Naive thymus-derived CD4-positive, alpha-beta T cell (primary cell): ENCODE measurements around the gene TAS1R1. TPM values are rescaled to one million over a fixed set of nuclear protein-coding genes. Genes with fewer than 3 reads are reported as not detected.

ENCODE experiments used
- ATAC-seq: fragments of 150-1000 bp; cut with Tn5 transposase; 2 replicates; pipeline ENCODE4 v1.10.0; 2021; ENCODE audit warnings: mild to moderate bottlenecking, moderate library complexity
- CTCF ChIA-PET: fragments of 350-600 bp; sonication (Branson Sonifier 250); formaldehyde crosslinking; loops from one replicate; lab custom pipeline; 2021; ENCODE audit warnings: antibody characterized with exemption; lab: Charles Lee
- POLR2A ChIA-PET: fragments of 350-600 bp; sonication (Branson Sonifier 250); formaldehyde crosslinking; loops from one replicate; lab custom pipeline; 2021; ENCODE audit warnings: antibody characterized with exemption, inconsistent platforms; lab: Charles Lee
- DNase-seq, 9 donors: peaks; one replicate each; pipeline versions ENCODE4 v3.0.0 to v3.0.0-alpha.2; 2020 to 2022; ENCODE audit warnings: mixed read lengths in 1 of 9
- H3K27ac ChIP-seq: one replicate; pipeline ENCODE4 v1.7.0; 2013; ENCODE audit warnings: mild to moderate bottlenecking, low read depth, low read length, moderate library complexity
- H3K27me3 ChIP-seq, 2 donors: one replicate each; pipeline ENCODE4 v1.7.0; 2013; ENCODE audit warnings: low read length in 2 of 2, mild to moderate bottlenecking in 2 of 2, moderate library complexity in 2 of 2; ENCODE audit not compliant: control insufficient read depth in 2 of 2, insufficient read depth in 2 of 2
- H3K36me3 ChIP-seq, 3 experiments: 1 replicate in 2 of 3; 2 replicates in 1 of 3; pipeline ENCODE4 v1.7.0; 2013; ENCODE audit warnings: low read length in 3 of 3, mild to moderate bottlenecking in 3 of 3, moderate library complexity in 1 of 3; ENCODE audit not compliant: insufficient read depth in 3 of 3, control insufficient read depth in 2 of 3
- H3K4me1 ChIP-seq, 2 donors: one replicate each; pipeline ENCODE4 v1.7.0; 2013; ENCODE audit warnings: low read length in 2 of 2, mild to moderate bottlenecking in 2 of 2, moderate library complexity in 1 of 2; ENCODE audit not compliant: control insufficient read depth in 2 of 2, insufficient read depth in 2 of 2
- H3K4me3 ChIP-seq: 2 replicates; pipeline ENCODE4 v1.7.0; 2013; ENCODE audit warnings: mild to moderate bottlenecking, low read length
- H3K9me3 ChIP-seq, 3 experiments: 1 replicate in 2 of 3; 2 replicates in 1 of 3; pipeline ENCODE4 v1.7.0; 2013; ENCODE audit warnings: low read length in 3 of 3; ENCODE audit not compliant: control insufficient read depth in 2 of 3
- H3K27ac Mint-ChIP-seq, 9 donors: one replicate each; pipeline ENCODE4 v1.8.0; 2020 to 2022; ENCODE audit warnings: mixed read lengths in 9 of 9, mild to moderate bottlenecking in 8 of 9, moderate library complexity in 5 of 9, inconsistent platforms in 2 of 9
- H3K27me3 Mint-ChIP-seq, 5 donors: one replicate each; pipeline ENCODE4 v1.8.0; 2021 to 2022; ENCODE audit warnings: mixed read lengths in 5 of 5, mild to moderate bottlenecking in 1 of 5
- H3K36me3 Mint-ChIP-seq, 5 donors: one replicate each; pipeline ENCODE4 v1.8.0; 2020 to 2022; ENCODE audit warnings: mixed read lengths in 5 of 5, mild to moderate bottlenecking in 3 of 5, inconsistent platforms in 1 of 5
- H3K4me1 Mint-ChIP-seq, 7 donors: one replicate each; pipeline ENCODE4 v1.8.0; 2020 to 2022; ENCODE audit warnings: mixed read lengths in 7 of 7, mild to moderate bottlenecking in 3 of 7, inconsistent platforms in 1 of 7
- H3K4me3 Mint-ChIP-seq, 10 donors: one replicate each; pipeline ENCODE4 v1.8.0; 2020 to 2022; ENCODE audit warnings: mild to moderate bottlenecking in 10 of 10, mixed read lengths in 10 of 10, moderate library complexity in 6 of 10, inconsistent platforms in 2 of 10
- H3K9me3 Mint-ChIP-seq, 11 donors: one replicate each; pipeline ENCODE4 v1.8.0; 2020 to 2022; ENCODE audit warnings: mixed read lengths in 11 of 11, mild to moderate bottlenecking in 4 of 11, inconsistent platforms in 1 of 11, moderate library complexity in 1 of 11
- intact Hi-C, 2 donors: fragments of 100-400 bp; cut with micrococcal nuclease; formaldehyde crosslinking; loops; one replicate each; pipeline ENCODE4 v1.15.1; 2023
- polyA plus RNA-seq, 2 donors: library from polyadenylated mRNA; unstranded; fragments of 300-500 nt; fragmentation: Illumina TruSeq; gene quantifications; one replicate each; pipeline ENCODE4 v1.2.3, GENCODE V29; 2021
- total RNA-seq, 6 experiments: library from RNA in 5 of 6; stranded (reverse) in 5 of 6; gene quantifications; 1 replicate in 5 of 6; 2 replicates in 1 of 6; pipeline ENCODE4 v1.2.3 and lab custom pipeline; 2021 to 2026

Gene TAS1R1
- total and polyA plus RNA-seq, 7 experiments from 2014 or later, result not detected

DNA sequence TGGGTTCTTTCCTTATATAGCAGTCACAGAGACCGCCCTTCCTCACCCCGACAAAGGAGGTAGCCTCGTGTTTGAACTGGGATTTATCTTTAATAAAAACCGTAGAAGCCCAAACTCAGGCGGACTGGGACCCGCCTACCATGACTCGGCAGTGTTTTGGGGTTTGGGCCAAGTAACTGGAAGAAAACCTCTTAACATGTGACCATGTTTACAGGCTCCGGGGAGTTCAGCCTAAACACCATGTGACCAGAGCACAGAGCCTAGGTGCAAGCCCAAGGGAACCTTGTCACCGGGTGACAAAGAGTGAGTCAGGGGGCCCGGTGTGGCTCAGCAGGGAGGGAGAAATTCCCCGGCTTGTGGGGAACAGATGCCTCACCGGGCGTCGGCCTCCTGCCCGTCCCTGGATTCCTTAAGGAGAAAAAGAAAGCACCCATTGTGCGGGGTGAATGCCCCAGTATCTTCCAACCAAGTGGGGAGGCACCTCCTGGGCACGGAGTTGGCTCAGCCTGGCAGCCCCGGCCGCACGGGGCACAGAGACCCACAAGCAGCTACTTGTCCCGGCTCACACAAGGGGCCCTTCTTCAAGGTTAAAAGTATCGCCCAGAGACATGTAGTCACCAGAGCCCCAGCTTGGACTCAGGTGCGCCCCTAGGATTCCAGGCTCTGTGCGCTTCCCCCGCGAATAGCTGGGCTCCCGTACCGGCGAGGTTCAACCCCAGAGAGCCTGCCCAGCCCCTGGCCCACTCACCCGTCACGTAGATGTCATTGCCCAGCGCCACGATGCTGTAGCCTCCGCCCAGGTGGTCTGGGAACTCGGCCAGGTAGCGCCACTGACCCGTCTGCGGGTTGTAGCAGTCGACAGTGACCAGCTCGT, 46.2 kb downstream of the TAS1R1 start:
- Histone ChIP-seq H3K9me3 (no peaks in the 10 kb centered on the region), H3K27ac (peak overlapping the region; percentile 94), H3K4me3 (peak overlapping the region; percentile 98), H3K4me1 (peaks cover 37 to 43% of the 10 kb centered on the region in 2 donors), H3K27me3 (no peaks in the 10 kb centered on the region), H3K36me3 (peaks cover 0 to 31% (median 16%) of the 10 kb centered on the region in 3 experiments)
- Mint-ChIP-seq H3K27me3 (no peaks in the 10 kb centered on the region), H3K27ac (peak overlapping the region; percentile 88 to 97 (median 93)), H3K4me1 (peaks cover 13 to 53% (median 42%) of the 10 kb centered on the region in 7 donors), H3K4me3 (peak overlapping the region; percentile 89 to 99 (median 96)), H3K36me3 (peaks cover 0 to 10% (median 0%) of the 10 kb centered on the region in 5 donors), H3K9me3 (peaks cover 0 to 2% (median 0%) of the 10 kb centered on the region in 11 donors)
- POLR2A ChIA-PET, result interaction anchor here (0.6 to 15.1 kb wide), 25 partner anchors 7 to 402 kb away, joined by 3 to 246 read pairs (median 4); partner anchors contain the start of genes NOL9, PHF13, PLEKHG5 and TAS1R1
- DNase-seq, result peak in 7 of 9 donors; percentile 37 to 78 (median 57)
- intact Hi-C loops, result loop anchor here (1.0 to 5.0 kb wide), 9 partner anchors 21 to 609 kb away; partner anchors contain the start of genes NPHP4 (in 2 of the 2), ACOT7 (in 1 of the 2), CAMTA1 (in 1 of the 2) and ICMT (in 1 of the 2)
- CTCF ChIA-PET, result interaction anchor here (0.7 to 3.6 kb wide), 6 partner anchors 11 to 111 kb away, joined by 3 to 17 read pairs (median 4); partner anchors contain the start of genes NOL9, PLEKHG5, TAS1R1 and THAP3
- peak; percentile 58 for ATAC-seq

DNA sequence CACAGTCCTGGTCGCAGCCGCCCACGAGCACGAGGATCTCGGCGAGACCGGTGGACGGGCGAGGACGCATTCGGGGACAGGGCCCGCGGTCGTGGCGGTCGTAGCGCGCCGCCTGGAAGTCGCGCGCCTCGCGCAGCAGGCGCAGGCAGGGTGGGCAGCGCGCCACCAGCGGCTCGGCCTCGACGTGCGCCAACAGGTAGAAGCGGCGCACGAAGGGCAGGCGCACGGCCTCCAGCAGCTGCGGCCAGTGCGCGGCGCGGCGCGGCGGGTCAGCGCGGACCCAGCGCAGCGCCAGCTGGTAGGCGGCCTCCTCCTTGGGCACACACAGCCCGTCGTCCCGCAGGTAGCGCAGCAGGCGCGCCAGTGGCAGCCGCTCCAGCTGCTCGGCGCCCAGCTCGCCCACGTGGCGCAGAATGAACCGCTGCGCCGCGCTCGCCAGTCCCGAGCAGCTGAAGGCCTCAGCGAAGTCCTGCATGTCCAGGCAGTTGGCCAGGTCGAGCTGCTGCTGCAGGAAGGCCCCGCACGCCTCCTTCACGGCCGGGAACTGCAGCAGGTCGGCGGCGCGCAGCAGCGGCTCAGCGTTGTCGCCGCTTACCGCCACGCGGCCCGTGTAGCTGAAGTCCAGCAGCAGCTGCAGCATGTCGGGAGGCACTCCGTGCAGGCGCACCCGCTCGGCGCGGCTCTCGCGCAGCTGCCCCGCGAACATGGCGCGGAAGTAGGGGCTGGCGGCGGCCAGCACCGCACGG, 47.0 kb downstream of the TAS1R1 start:
- POLR2A ChIA-PET, result interaction anchor here (0.7 to 15.1 kb wide), 22 partner anchors 8 to 403 kb away, joined by 3 to 246 read pairs (median 4); partner anchors contain the start of genes NOL9, PHF13, TAS1R1 and THAP3
- DNase-seq (peak in 6 of 9 donors; percentile 33 to 40 (median 38)), ATAC-seq (peak; percentile 36)
- Mint-ChIP-seq H3K27ac (peak overlapping the region in 6 of 9 donors; percentile 88 to 98 (median 94)), H3K36me3 (peaks cover 0 to 10% (median 0%) of the 10 kb centered on the region in 5 donors), H3K9me3 (peaks cover 0 to 2% (median 0%) of the 10 kb centered on the region in 11 donors), H3K4me1 (peaks cover 13 to 45% (median 40%) of the 10 kb centered on the region in 7 donors), H3K27me3 (no peaks in the 10 kb centered on the region), H3K4me3 (peak overlapping the region; percentile 89 to 99 (median 96))
- H3K9me3 ChIP-seq, result no peaks in the 10 kb centered on the region
- H3K4me3 ChIP-seq, result peak overlapping the region; percentile 98
- CTCF ChIA-PET, result interaction anchor here (0.7 to 3.6 kb wide), 5 partner anchors 10 to 48 kb away, joined by 3 to 17 read pairs (median 4); partner anchors contain the start of genes NOL9 and TAS1R1
- intact Hi-C loops, result loop anchor here (1.0 to 5.0 kb wide), 15 partner anchors 22 to 610 kb away; partner anchors contain the start of genes CAMTA1 (in 2 of the 2), NOL9 (in 2 of the 2), NPHP4 (in 2 of the 2) and ACOT7 (in 1 of the 2)
- H3K4me1 ChIP-seq, result peaks cover 35% of the 10 kb centered on the region in 2 donors
- H3K36me3 ChIP-seq, result peaks cover 0 to 23% (median 14%) of the 10 kb centered on the region in 3 experiments
- no peaks in the 10 kb centered on the region for H3K27me3 ChIP-seq
- H3K27ac ChIP-seq, result peak overlapping the region; percentile 94

DNA sequence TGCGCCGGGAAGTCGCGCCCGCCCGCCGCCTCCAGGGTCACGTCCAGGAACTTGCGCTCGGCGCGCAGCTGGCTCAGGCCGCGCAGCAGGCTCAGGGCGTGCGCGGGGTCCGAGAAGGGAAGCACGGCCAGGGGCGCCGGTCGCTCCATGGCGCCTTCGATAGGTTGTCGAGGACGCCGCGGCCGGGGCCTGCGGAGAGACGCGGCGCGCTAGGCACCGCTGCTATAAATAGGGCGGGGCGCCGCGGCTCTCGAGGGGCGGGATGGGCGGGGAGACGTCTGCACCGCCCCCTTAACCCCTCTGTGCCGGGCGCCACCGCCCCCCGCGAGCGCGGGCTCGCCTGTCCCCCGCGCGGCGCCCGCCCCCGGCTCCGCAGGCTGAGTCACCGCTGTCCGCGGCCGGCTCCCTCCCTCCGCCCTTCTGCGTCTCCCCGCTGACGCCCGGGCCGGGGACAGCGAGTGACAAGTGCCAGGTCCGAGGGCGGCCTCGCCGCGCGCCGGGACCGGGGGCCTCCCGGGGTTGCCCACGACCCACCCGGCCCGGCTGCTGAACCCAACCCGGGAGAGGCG, 47.6 kb downstream of the TAS1R1 start, which contains the start of gene KLHL21:
KLHL21 (minus strand) TSS at position 201 of the 569 bp plus-strand sequence; CDS start at position 149, 52 bp downstream.
- peak within 1 kb of the TSS; percentile 98 for H3K4me3 ChIP-seq
- intact Hi-C loops, result loop anchor here (1.0 to 5.0 kb wide), 13 partner anchors 11 to 610 kb away; partner anchors contain the start of genes CAMTA1 (in 2 of the 2), NOL9 (in 2 of the 2), NPHP4 (in 2 of the 2) and PHF13 (in 2 of the 2)
- H3K27ac ChIP-seq, result peak within 1 kb of the TSS; percentile 94
- no peaks in the 10 kb centered on the region for H3K9me3 ChIP-seq
- ChIA-PET POLR2A (interaction anchor here (0.7 to 15.1 kb wide), 21 partner anchors 8 to 404 kb away, joined by 3 to 246 read pairs (median 5); partner anchors contain the start of genes NOL9, PHF13, TAS1R1 and THAP3), CTCF (interaction anchor here (1.0 to 3.6 kb wide), 5 partner anchors 10 to 48 kb away, joined by 3 to 17 read pairs (median 4); partner anchors contain the start of genes NOL9 and TAS1R1)
- H3K4me1 Mint-ChIP-seq, result peaks cover 13 to 40% (median 34%) of the 10 kb centered on the region in 7 donors
- H3K36me3 Mint-ChIP-seq, result peaks cover 0 to 6% (median 0%) of the 10 kb centered on the region in 5 donors
- H3K27me3 ChIP-seq, result no peaks in the 10 kb centered on the region
- ATAC-seq (peak; percentile 82), DNase-seq (peak; percentile 70 to 93 (median 79))
- H3K27ac Mint-ChIP-seq, result peak within 1 kb of the TSS; percentile 95 to 99 (median 98)
- H3K9me3 Mint-ChIP-seq, result peaks cover 0 to 2% (median 0%) of the 10 kb centered on the region in 11 donors
- peak within 1 kb of the TSS; percentile 89 to 99 (median 96) for H3K4me3 Mint-ChIP-seq
- H3K27me3 Mint-ChIP-seq, result peaks cover 0 to 2% (median 0%) of the 10 kb centered on the region in 5 donors
- H3K36me3 ChIP-seq, result peaks cover 0 to 16% (median 7%) of the 10 kb centered on the region in 3 experiments
- peaks cover 28 to 30% of the 10 kb centered on the region in 2 donors for H3K4me1 ChIP-seq

DNA sequence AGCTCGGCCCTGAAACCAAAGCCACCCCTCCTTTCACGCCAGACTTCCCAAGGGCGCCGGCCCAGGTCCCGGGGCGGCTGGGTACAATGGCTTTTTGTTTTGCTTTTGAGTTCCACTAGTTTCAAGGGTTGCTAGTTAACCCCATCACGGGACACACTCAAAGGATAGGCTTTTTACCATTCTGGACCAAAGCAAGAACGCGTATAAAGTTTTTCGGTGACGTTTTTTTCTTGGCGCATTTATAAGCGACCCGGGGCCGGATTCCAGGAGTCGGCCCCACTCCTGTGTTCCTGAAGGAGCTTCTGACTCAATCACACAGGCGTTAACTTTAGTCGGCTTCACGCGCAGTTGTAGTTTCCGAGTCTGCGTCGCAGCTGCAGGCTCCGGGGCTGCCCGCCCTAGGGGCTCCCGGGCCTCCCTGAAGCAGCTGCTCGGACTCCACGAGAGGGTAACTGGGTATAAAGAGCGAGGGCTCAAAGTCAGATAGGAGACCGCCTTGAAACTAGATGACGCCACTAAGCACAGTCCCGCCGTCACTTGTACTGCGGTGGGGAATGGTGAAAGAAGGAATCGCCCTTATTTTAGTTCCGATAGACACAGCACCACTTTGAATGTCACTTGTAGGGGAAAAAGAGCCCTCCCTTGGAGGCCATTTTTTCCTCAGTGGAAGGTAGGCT, 48.3 kb downstream of the TAS1R1 start:
- CTCF ChIA-PET, result interaction anchor here (0.5 to 3.6 kb wide), 6 partner anchors 14 to 95 kb away, joined by 3 to 17 read pairs (median 4); partner anchors contain the start of genes NOL9 and TAS1R1
- Histone ChIP-seq H3K9me3 (no peaks in the 10 kb centered on the region), H3K27me3 (no peaks in the 10 kb centered on the region), H3K4me1 (peaks cover 25 to 26% of the 10 kb centered on the region in 2 donors), H3K27ac (peak overlapping the region; percentile 94), H3K36me3 (peaks cover 0 to 11% (median 3%) of the 10 kb centered on the region in 3 experiments), H3K4me3 (peak overlapping the region; percentile 98)
- Mint-ChIP-seq H3K4me3 (peak overlapping the region; percentile 74 to 99 (median 91)), H3K4me1 (peaks cover 13 to 37% (median 30%) of the 10 kb centered on the region in 7 donors), H3K9me3 (peaks cover 0 to 2% (median 0%) of the 10 kb centered on the region in 11 donors), H3K36me3 (peaks cover 0 to 3% (median 0%) of the 10 kb centered on the region in 5 donors), H3K27me3 (peaks cover 0 to 3% (median 0%) of the 10 kb centered on the region in 5 donors), H3K27ac (peak overlapping the region; percentile 95 to 99 (median 98))
- POLR2A ChIA-PET, result interaction anchor here (0.7 to 15.1 kb wide), 17 partner anchors 7 to 143 kb away, joined by 3 to 246 read pairs (median 5); partner anchors contain the start of genes NOL9, PHF13, TAS1R1 and THAP3
- intact Hi-C loops, result loop anchor here (1.0 to 5.0 kb wide), 9 partner anchors 10 to 611 kb away; partner anchors contain the start of genes CAMTA1 (in 2 of the 2), NPHP4 (in 2 of the 2), PHF13 (in 2 of the 2) and ACOT7 (in 1 of the 2)
- DNase-seq (peak; percentile 47 to 82 (median 75)), ATAC-seq (peak; percentile 56)
